GM20000 (cell line): ENCODE results near the gene PPFIBP2.

Source experiments
- DNase-seq: peaks from one replicate; pipeline ENCODE4 v3.0.0; 2012; ENCODE audit warnings: low spot score
- CTCF ChIP-seq: IDR thresholded peaks from 2 replicates; pipeline ENCODE4 v1.5.1; 2012; ENCODE audit warnings: mild to moderate bottlenecking, control low read depth; ENCODE audit errors: extremely low read depth, missing control alignments

The PPFIBP2 gene

GRCh38 chr11:7499081-7499480 lies 14.7 kb upstream of the PPFIBP2 start:
- TF ChIP-seq CTCF, result no peak
- no peak for DNase-seq

GRCh38 chr11:7500251-7500650 lies 13.5 kb upstream of the PPFIBP2 start:
- no peak for TF ChIP-seq CTCF
- no peak for DNase-seq

- TF ChIP-seq CTCF, result no peak
- no peak for DNase-seq
These were observed 12.5 kb upstream of the PPFIBP2 start for GRCh38 chr11:7501251-7501650.

DNA sequence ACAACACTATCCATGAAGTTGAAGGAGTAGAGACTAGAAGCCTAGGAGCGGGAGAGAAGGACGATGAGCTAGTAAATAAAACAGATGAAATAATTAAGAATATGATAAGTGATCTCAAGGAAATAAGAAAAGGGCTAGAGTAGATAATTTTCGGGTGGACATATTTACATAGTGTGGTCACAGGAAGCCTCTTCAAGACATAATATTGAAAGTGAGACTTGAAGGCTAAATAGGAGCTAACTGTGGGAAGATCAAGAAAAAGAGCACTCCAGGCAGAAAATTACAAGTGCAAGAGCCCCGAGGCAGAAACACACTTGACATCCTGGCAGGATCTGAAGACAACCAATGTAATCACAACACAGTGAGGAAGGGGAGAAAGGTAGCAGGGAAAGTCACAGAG lies 11.9 kb upstream of the PPFIBP2 start:
- TF ChIP-seq CTCF, result no peak
- DNase-seq, result no peak

- no peak for DNase-seq
- TF ChIP-seq CTCF, result no peak
These were observed 7.6 kb upstream of the PPFIBP2 start for GRCh38 chr11:7506243-7506642.

GRCh38 chr11:7508087-7508486 lies 5.7 kb upstream of the PPFIBP2 start:
- TF ChIP-seq CTCF, result no peak
- no peak for DNase-seq

DNA sequence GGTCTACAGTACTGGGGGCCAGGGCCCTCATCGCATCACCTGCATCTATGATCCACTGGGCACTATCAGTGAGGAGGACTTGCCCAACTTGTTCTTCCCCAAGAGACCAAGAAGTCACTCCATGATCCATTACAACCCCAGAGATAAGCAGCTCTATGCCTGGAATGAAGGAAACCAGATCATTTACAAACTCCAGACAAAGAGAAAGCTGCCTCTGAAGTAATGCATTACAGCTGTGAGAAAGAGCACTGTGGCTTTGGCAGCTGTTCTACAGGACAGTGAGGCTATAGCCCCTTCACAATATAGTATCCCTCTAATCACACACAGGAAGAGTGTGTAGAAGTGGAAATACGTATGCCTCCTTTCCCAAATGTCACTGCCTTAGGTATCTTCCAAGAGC lies 3.8 kb upstream of the PPFIBP2 start:
- DNase-seq, result no peak
- TF ChIP-seq CTCF, result no peak
